Endothelial cell of umbilical vein (primary cell): ENCODE results near the gene CSMD2. TPM values are rescaled to one million over a fixed set of nuclear protein-coding genes. Genes with fewer than 3 reads are reported as not detected.

Experiments used
- BruUV-seq: library from RNA; stranded (reverse); fragments of 400-500 nt; replicated peaks from 2 replicates; lab custom pipeline; 2021; lab: Mats Ljungman, UMichigan
- CTCF ChIA-PET: fragments of 300-600, 350-600 bp; sonication (Branson Sonifier 250); formaldehyde crosslinking; loops from one replicate; lab custom pipeline; 2021; ENCODE audit warnings: antibody characterized with exemption, inconsistent platforms; lab: Charles Lee
- POLR2A ChIA-PET: fragments of 300-600, 350-600 bp; sonication (Branson Sonifier 250); formaldehyde crosslinking; loops from one replicate; lab custom pipeline; 2021; ENCODE audit warnings: antibody characterized with exemption, inconsistent platforms; lab: Charles Lee
- DNase-seq: peaks from one replicate; pipeline ENCODE4 v3.0.0-alpha.2; 2011; ENCODE audit warnings: low read depth, low spot score
- FAIRE-seq: peaks from 2 replicates; lab custom pipeline; 2011; peaks lifted over from hg19 to GRCh38; lab: Jason Lieb, UNC
- H2AFZ ChIP-seq: 2 replicates; pipeline ENCODE4 v1.6.0; 2012; ENCODE audit warnings: low read depth, low read length, control low read depth, inconsistent platforms
- H3K27ac ChIP-seq: 2 replicates; pipeline ENCODE4 v1.5.1; 2011; ENCODE audit warnings: low read depth, mild to moderate bottlenecking, control low read depth, low read length, moderate library complexity; ENCODE audit not compliant: insufficient read depth
- H3K27me3 ChIP-seq, 2 experiments: 2 replicates each; pipeline versions ENCODE4 v1.6.0 to v1.6.1; 2011; ENCODE audit warnings: low read length in 2 of 2, mixed read lengths in 1 of 2; ENCODE audit not compliant: control insufficient read depth in 2 of 2, insufficient read depth in 2 of 2
- H3K36me3 ChIP-seq, 2 experiments: 2 replicates in 1 of 2; 3 replicates in 1 of 2; pipeline ENCODE4 v1.5.1; 2011; ENCODE audit warnings: low read length in 2 of 2, mild to moderate bottlenecking in 1 of 2, moderate library complexity in 1 of 2; ENCODE audit not compliant: control insufficient read depth in 2 of 2, insufficient read depth in 2 of 2; ENCODE audit errors: extremely low read depth in 1 of 2
- H3K4me1 ChIP-seq: 3 replicates; pipeline ENCODE4 v1.5.1; 2011; ENCODE audit warnings: mild to moderate bottlenecking, low read length; ENCODE audit not compliant: control insufficient read depth, insufficient read depth; ENCODE audit errors: extremely low read depth
- H3K4me2 ChIP-seq: 2 replicates; pipeline ENCODE4 v1.6.1; 2011; ENCODE audit warnings: low read length, control low read depth, mixed read lengths; ENCODE audit not compliant: insufficient read depth
- H3K4me3 ChIP-seq, 3 experiments: fragments of 200-600 bp in 1 of 3; sonication (generic), shearing (Covaris generic) in 1 of 3; replicated peaks in 1 of 3; 2 replicates each; pipeline ENCODE4 v1.5.1; 2011 to 2016; ENCODE audit warnings: control low read depth in 3 of 3, low read length in 3 of 3, mild to moderate bottlenecking in 2 of 3, inconsistent platforms in 1 of 3, low read depth in 1 of 3, moderate library complexity in 1 of 3; ENCODE audit not compliant: insufficient read depth in 1 of 3
- H3K79me2 ChIP-seq: 2 replicates; pipeline ENCODE4 v1.6.0; 2012; ENCODE audit warnings: low read length, inconsistent platforms; ENCODE audit not compliant: control insufficient read depth, insufficient read depth
- H3K9ac ChIP-seq: replicated peaks from 2 replicates; pipeline ENCODE3; 2011; ENCODE audit warnings: low read length, control low read depth; ENCODE audit not compliant: insufficient read depth; ENCODE audit errors: extremely low read depth
- H3K9me1 ChIP-seq: replicated peaks from 3 replicates; pipeline ENCODE4 v1.6.0; 2011; ENCODE audit warnings: mild to moderate bottlenecking, low read length; ENCODE audit not compliant: control insufficient read depth, insufficient read depth; ENCODE audit errors: extremely low read depth
- H3K9me3 ChIP-seq: replicated peaks from 2 replicates; pipeline ENCODE4 v1.5.1; 2012; ENCODE audit warnings: low read length, inconsistent platforms; ENCODE audit not compliant: control insufficient read depth, insufficient read depth
- H4K20me1 ChIP-seq: replicated peaks from 2 replicates; pipeline ENCODE3; 2011; ENCODE audit warnings: mild to moderate bottlenecking, low read length; ENCODE audit not compliant: control insufficient read depth, insufficient read depth; ENCODE audit errors: extremely low read depth
- CTCF ChIP-seq, 2 donors: IDR thresholded peaks; 1 replicate in 1 of 2; 2 replicates in 1 of 2; pipeline ENCODE4 v1.5.1; 2011; ENCODE audit warnings: low read length in 2 of 2, mild to moderate bottlenecking in 2 of 2, moderate library complexity in 2 of 2, control low read depth in 1 of 2, inconsistent platforms in 1 of 2, low read depth in 1 of 2; ENCODE audit not compliant: insufficient read depth in 1 of 2; ENCODE audit errors: extremely low read depth in 1 of 2
- EZH2 ChIP-seq: IDR thresholded peaks from 2 replicates; pipeline ENCODE4 v1.6.1; 2012; ENCODE audit warnings: borderline replicate concordance, low read depth, mild to moderate bottlenecking, moderate library complexity, low read length, inconsistent platforms; ENCODE audit not compliant: severe bottlenecking
- FOS ChIP-seq: IDR thresholded peaks from 2 replicates; pipeline ENCODE4 v1.6.1; 2011; ENCODE audit warnings: mild to moderate bottlenecking, low read length, moderate library complexity, borderline replicate concordance; ENCODE audit not compliant: insufficient read depth
- GATA2 ChIP-seq: IDR thresholded peaks from 2 replicates; pipeline ENCODE4 v1.7.0; 2011; ENCODE audit warnings: low read depth, mild to moderate bottlenecking, moderate library complexity, mixed read lengths, low read length; ENCODE audit not compliant: insufficient read length, insufficient read depth
- JUN ChIP-seq: IDR thresholded peaks from 2 replicates; pipeline ENCODE4 v1.6.1; 2011; ENCODE audit warnings: borderline replicate concordance, low read depth; ENCODE audit not compliant: insufficient read length, insufficient read depth
- MAX ChIP-seq: IDR thresholded peaks from 2 replicates; pipeline ENCODE4 v1.6.1; 2011; ENCODE audit not compliant: insufficient read depth, insufficient read length
- MYC ChIP-seq: IDR thresholded peaks from one replicate; pipeline ENCODE4 v1.6.1; 2011; ENCODE audit warnings: mild to moderate bottlenecking, low read depth, low read length
- POLR2A ChIP-seq: IDR thresholded peaks from 2 replicates; pipeline ENCODE4 v1.6.1; 2012; ENCODE audit warnings: low read depth, mild to moderate bottlenecking, control low read depth, low read length
- POLR2AphosphoS5 ChIP-seq: IDR thresholded peaks from 2 replicates; pipeline ENCODE4 v1.6.1; 2012; ENCODE audit warnings: low read depth, mild to moderate bottlenecking, control low read depth, low read length, moderate library complexity; ENCODE audit not compliant: insufficient read depth
- dilution Hi-C: fragments of 300-500 bp; cut with MboI; formaldehyde crosslinking; loops from one replicate; pipeline ENCODE4 v1.15.0; 2019; ENCODE audit warnings: low sequenced_read_pairs; ENCODE audit not compliant: extremely low pct_ligation_motif_present
- intact Hi-C: fragments of 100-400 bp; cut with micrococcal nuclease; formaldehyde crosslinking; loops from one replicate; pipeline ENCODE4 v1.10.0; 2022
- polyA plus RNA-seq, 4 experiments: library from polyadenylated mRNA; depleted of rRNA in 3 of 4; stranded (reverse) in 3 of 4; unstranded in 1 of 4; fragments of >200 nt; gene quantifications; 2 replicates each; pipeline versions ENCODE4 v1.2.1 to v1.2.3, GENCODE V29; 2011 to 2012; ENCODE audit warnings: missing spikeins in 1 of 4
- total RNA-seq: library from RNA; stranded (reverse); gene quantifications from 2 replicates; pipeline ENCODE4 v1.2.3, GENCODE V29; 2021

The CSMD2 gene
- total and polyA plus RNA-seq, 2 donors (not counting 3 experiments of a cell fraction or from before 2014, with no cell fraction given): under 0.01 TPM; not detected in 1

DNA sequence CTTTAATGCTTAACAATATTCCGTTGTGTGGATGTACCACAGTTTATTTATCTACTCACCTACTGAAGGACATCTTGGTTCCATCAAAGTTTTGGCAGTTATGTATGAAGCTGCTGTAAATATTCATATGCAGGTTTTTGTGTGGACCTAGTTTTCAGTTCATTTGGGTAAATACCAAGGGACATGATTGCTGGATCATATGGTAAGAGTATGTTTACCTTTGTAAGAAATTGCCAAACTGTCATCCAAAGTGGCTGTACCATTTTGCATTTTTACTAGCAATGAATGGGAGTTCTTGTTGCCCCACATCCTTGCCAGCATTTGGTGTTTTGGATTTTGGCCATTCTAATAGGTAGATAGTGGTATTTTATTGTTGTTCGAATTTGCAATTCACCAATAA lies 682.6 kb downstream of the CSMD2 start:
- H3K27ac ChIP-seq: no peak overlapping the region
- no peak overlapping the region for H2AFZ ChIP-seq
- DNase-seq: no peak
- intact Hi-C loops (no loop called here), dilution Hi-C loops (no loop called here)
- no peaks in the 10 kb centered on the region for H3K4me1 ChIP-seq
- no peaks in the 10 kb centered on the region for H3K9me3 ChIP-seq
- H3K27me3 ChIP-seq: no peaks in the 10 kb centered on the region
- H3K4me3 ChIP-seq: no peak overlapping the region
- H3K9me1 ChIP-seq: no peaks in the 10 kb centered on the region
- TF ChIP-seq GATA2: no peak
- no peak for TF ChIP-seq FOS
- no peak for TF ChIP-seq EZH2
- no peak for TF ChIP-seq JUN
- no peak for TF ChIP-seq POLR2AphosphoS5
- TF ChIP-seq MAX: no peak
- TF ChIP-seq MYC: no peak
- no peak for TF ChIP-seq POLR2A
- FAIRE-seq: no peak
- peaks cover 2% of the 10 kb centered on the region for H3K79me2 ChIP-seq
- no TSS peak for BruUV-seq
- no peaks in the 10 kb centered on the region for H4K20me1 ChIP-seq
- CTCF ChIA-PET: interaction anchor here (1.2 kb wide), 1 partner anchor 130 kb away, joined by 5 read pairs; no protein-coding TSS in a partner anchor
- no peak overlapping the region for H3K4me2 ChIP-seq
- POLR2A ChIA-PET: no interaction called here
- peaks cover 0 to 6% of the 10 kb centered on the region in 2 experiments for H3K36me3 ChIP-seq
- H3K9ac ChIP-seq: no peak overlapping the region

DNA sequence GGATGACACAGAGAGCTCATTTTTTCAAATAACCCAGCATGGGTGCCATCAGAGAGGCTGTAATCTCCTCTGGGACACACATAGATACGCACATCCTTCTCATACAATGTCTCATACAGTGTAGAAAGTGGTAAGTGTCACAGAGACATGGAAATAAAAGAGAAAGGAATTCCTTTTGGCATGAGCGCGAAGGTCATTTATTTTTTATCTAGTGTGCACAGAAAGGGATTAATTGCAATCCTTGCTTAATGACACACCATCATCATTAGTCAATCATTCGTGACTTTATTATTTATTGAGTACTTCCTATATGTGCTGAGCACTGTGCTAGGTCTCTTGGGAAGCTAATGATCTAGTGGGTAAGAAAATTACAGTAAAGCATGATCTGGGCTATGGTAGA lies 687.6 kb downstream of the CSMD2 start:
- no peak overlapping the region for H3K9ac ChIP-seq
- ChIA-PET CTCF (no interaction called here), POLR2A (no interaction called here)
- H3K36me3 ChIP-seq: peaks cover 0 to 6% of the 10 kb centered on the region in 2 experiments
- BruUV-seq: no TSS peak
- H3K9me3 ChIP-seq: no peaks in the 10 kb centered on the region
- no peak for FAIRE-seq
- DNase-seq: no peak
- no peaks in the 10 kb centered on the region for H4K20me1 ChIP-seq
- H3K4me1 ChIP-seq: peaks cover 9% of the 10 kb centered on the region
- no peaks in the 10 kb centered on the region for H3K27me3 ChIP-seq
- H3K79me2 ChIP-seq: peaks cover 10% of the 10 kb centered on the region
- H3K4me3 ChIP-seq: no peak overlapping the region
- intact Hi-C loops: no loop called here
- no peak overlapping the region for H3K4me2 ChIP-seq
- no peak overlapping the region for H3K27ac ChIP-seq
- TF ChIP-seq JUN (no peak), MYC (no peak), MAX (no peak), POLR2A (no peak), FOS (no peak), POLR2AphosphoS5 (no peak), GATA2 (no peak), EZH2 (no peak), CTCF (IDR thresholded peaks at IDR 0.05; ENCODE audit: extremely low read depth in 1 of 2, insufficient read depth in 1 of 2, low read depth in 1 of 2, low read length in 2 of 2) (no peak)
- H2AFZ ChIP-seq: no peak overlapping the region
- no peaks in the 10 kb centered on the region for H3K9me1 ChIP-seq
- dilution Hi-C loops: no loop called here
